H9 (cell line): ENCODE results near the gene SLC24A3. TPM values are rescaled to one million over a fixed set of nuclear protein-coding genes. Genes with fewer than 3 reads are reported as not detected.

Experiments used
- DNase-seq: peaks from one replicate; pipeline ENCODE4 v3.0.0-alpha.2; 2017
- H2AFZ ChIP-seq: one replicate; pipeline ENCODE4 v1.6.1; 2013; ENCODE audit warnings: mild to moderate bottlenecking, low read length, control low read depth, moderate library complexity
- H2AK5ac ChIP-seq: 2 replicates; pipeline ENCODE4 v1.6.1; 2013; ENCODE audit warnings: low read length, control low read depth, mixed read lengths; ENCODE audit not compliant: insufficient read length
- H2BK120ac ChIP-seq: one replicate; pipeline ENCODE4 v1.6.1; 2013; ENCODE audit warnings: low read depth, mild to moderate bottlenecking, low read length, control low read depth, inconsistent platforms; ENCODE audit not compliant: poor library complexity, severe bottlenecking
- H2BK12ac ChIP-seq: 2 replicates; pipeline ENCODE4 v1.6.1; 2013; ENCODE audit warnings: low read length, control low read depth, mixed read lengths, low read depth; ENCODE audit not compliant: insufficient read length
- H2BK15ac ChIP-seq: 2 replicates; pipeline ENCODE4 v1.6.1; 2013; ENCODE audit warnings: low read depth, low read length, control low read depth
- H2BK20ac ChIP-seq: one replicate; pipeline ENCODE4 v1.6.1; 2013; ENCODE audit warnings: low read depth, mild to moderate bottlenecking, low read length, control low read depth, inconsistent platforms; ENCODE audit not compliant: poor library complexity, severe bottlenecking
- H2BK5ac ChIP-seq: 2 replicates; pipeline ENCODE4 v1.6.1; 2013; ENCODE audit warnings: low read length, control low read depth, mixed read lengths; ENCODE audit not compliant: insufficient read length
- H3K14ac ChIP-seq: 2 replicates; pipeline ENCODE4 v1.6.1; 2013; ENCODE audit warnings: low read length, control low read depth; ENCODE audit not compliant: insufficient read depth
- H3K18ac ChIP-seq: 2 replicates; pipeline ENCODE4 v1.6.1; 2013; ENCODE audit warnings: low read depth, mild to moderate bottlenecking, mixed read lengths, low read length, control low read depth; ENCODE audit not compliant: insufficient read length
- H3K23ac ChIP-seq: 2 replicates; pipeline ENCODE4 v1.6.1; 2013; ENCODE audit warnings: low read length, control low read depth, mixed read lengths, low read depth; ENCODE audit not compliant: insufficient read length
- H3K23me2 ChIP-seq: 2 replicates; pipeline ENCODE4 v1.6.1; 2013; ENCODE audit warnings: low read depth, mild to moderate bottlenecking, mixed read lengths, low read length, control low read depth; ENCODE audit not compliant: insufficient read length, poor library complexity, severe bottlenecking
- H3K27ac ChIP-seq: 2 replicates; pipeline ENCODE4 v1.5.1; 2013; ENCODE audit warnings: low read length, control low read depth, mixed read lengths, low read depth; ENCODE audit not compliant: insufficient read length
- H3K27me3 ChIP-seq: 2 replicates; pipeline ENCODE4 v1.6.1; 2013; ENCODE audit warnings: low read length, control low read depth, inconsistent platforms; ENCODE audit not compliant: insufficient read depth
- H3K4ac ChIP-seq: 2 replicates; pipeline ENCODE4 v1.6.1; 2013; ENCODE audit warnings: low read depth, mild to moderate bottlenecking, control low read depth, inconsistent platforms, low read length, moderate library complexity
- H3K4me1 ChIP-seq: 2 replicates; pipeline ENCODE4 v1.6.1; 2013; ENCODE audit warnings: low read length, control low read depth, inconsistent platforms; ENCODE audit not compliant: insufficient read depth
- H3K4me2 ChIP-seq: 2 replicates; pipeline ENCODE4 v1.6.1; 2013; ENCODE audit warnings: low read length, control low read depth, mixed read lengths; ENCODE audit not compliant: insufficient read length, insufficient read depth
- H3K56ac ChIP-seq: 2 replicates; pipeline ENCODE4 v1.6.1; 2013; ENCODE audit warnings: low read depth, mild to moderate bottlenecking, mixed read lengths, low read length, control low read depth; ENCODE audit not compliant: insufficient read length
- H3K79me1 ChIP-seq: 2 replicates; pipeline ENCODE4 v1.6.1; 2013; ENCODE audit warnings: low read depth, mild to moderate bottlenecking, moderate library complexity, low read length, control low read depth, inconsistent platforms; ENCODE audit not compliant: insufficient read depth, poor library complexity, severe bottlenecking
- H3K79me2 ChIP-seq: 2 replicates; pipeline ENCODE4 v1.6.1; 2013; ENCODE audit warnings: low read length, control low read depth, inconsistent platforms; ENCODE audit not compliant: insufficient read depth
- H3K9ac ChIP-seq: 2 replicates; pipeline ENCODE4 v1.6.1; 2013; ENCODE audit warnings: low read length, control low read depth, mixed read lengths; ENCODE audit not compliant: insufficient read length; ENCODE audit errors: extremely low read depth
- H3K9me3 ChIP-seq: one replicate; pipeline ENCODE4 v1.6.1; 2013; ENCODE audit warnings: low read depth, low read length, inconsistent platforms; ENCODE audit not compliant: control insufficient read depth
- H3T11ph ChIP-seq: one replicate; pipeline ENCODE4 v1.6.1; 2013; ENCODE audit warnings: mild to moderate bottlenecking, low read length, control low read depth, inconsistent platforms
- H4K20me1 ChIP-seq: one replicate; pipeline ENCODE4 v1.6.1; 2013; ENCODE audit not compliant: control insufficient read depth, insufficient read length, insufficient read depth
- H4K5ac ChIP-seq: 2 replicates; pipeline ENCODE4 v1.6.1; 2013; ENCODE audit warnings: low read depth, mild to moderate bottlenecking, mixed read lengths, low read length, control low read depth; ENCODE audit not compliant: insufficient read length
- H4K8ac ChIP-seq: replicated peaks from 2 replicates; pipeline ENCODE4 v1.6.1; 2013; ENCODE audit warnings: low read length, control low read depth, mixed read lengths, low read depth; ENCODE audit not compliant: insufficient read length
- H4K91ac ChIP-seq: 2 replicates; pipeline ENCODE4 v1.6.1; 2013; ENCODE audit warnings: low read depth, mild to moderate bottlenecking, moderate library complexity, mixed read lengths, low read length, control low read depth; ENCODE audit not compliant: insufficient read length
- H3K27ac Mint-ChIP-seq, 3 experiments: 2 replicates in 2 of 3; 3 replicates in 1 of 3; pipeline ENCODE4 v1.8.0; 2020 to 2021; ENCODE audit warnings: mixed read lengths in 3 of 3, mild to moderate bottlenecking in 1 of 3, moderate library complexity in 1 of 3
- H3K27me3 Mint-ChIP-seq: 2 replicates; pipeline ENCODE4 v1.8.0; 2021; ENCODE audit warnings: low read depth, mild to moderate bottlenecking, moderate library complexity, mixed read lengths
- H3K36me3 Mint-ChIP-seq, 3 experiments: 2 replicates in 2 of 3; 3 replicates in 1 of 3; pipeline ENCODE4 v1.8.0; 2020 to 2021; ENCODE audit warnings: low read depth in 3 of 3, mixed read lengths in 3 of 3; ENCODE audit not compliant: insufficient read depth in 1 of 3
- H3K4me1 Mint-ChIP-seq, 2 experiments: 2 replicates each; pipeline ENCODE4 v1.8.0; 2020; ENCODE audit warnings: mixed read lengths in 2 of 2
- H3K4me3 Mint-ChIP-seq, 2 experiments: 2 replicates in 1 of 2; 3 replicates in 1 of 2; pipeline ENCODE4 v1.8.0; 2020 to 2021; ENCODE audit warnings: mild to moderate bottlenecking in 2 of 2, mixed read lengths in 2 of 2, moderate library complexity in 1 of 2
- H3K9me3 Mint-ChIP-seq, 2 experiments: 2 replicates in 1 of 2; 3 replicates in 1 of 2; pipeline ENCODE4 v1.8.0; 2020; ENCODE audit warnings: mild to moderate bottlenecking in 2 of 2, mixed read lengths in 2 of 2, moderate library complexity in 1 of 2
- WGBS: extraction: QIAGEN DNeasy Blood & Tissue Kit; methylation state at CpG from one replicate; pipeline ENCODE4 v1.1.7; 2013; ENCODE audit warnings: missing lambda C conversion rate, low lambda C conversion rate, mixed read lengths; ENCODE audit not compliant: insufficient read length; ENCODE audit errors: extremely low coverage; 5-methylcytosine and 5-hydroxymethylcytosine counted together
- total RNA-seq: library from RNA; stranded (reverse); gene quantifications from 2 replicates; pipeline ENCODE4 v1.2.1, GENCODE V29; 2021
- TF ChIP-seq, protein P1 (sequence below): fragments of 200-600 bp; sonication (generic); conservative IDR thresholded peaks from 3 replicates; pipeline ENCODE4 v1.8.0; 2021; ENCODE audit warnings: antibody characterized with exemption, mild to moderate bottlenecking

Gene SLC24A3
- total RNA-seq, 1 experiment from 2014 or later: 0.83 TPM

GRCh38 chr20:19588241-19588640 is 375.8 kb downstream of the SLC24A3 start:
- H4K91ac ChIP-seq: no peak overlapping the region
- H3K27me3 Mint-ChIP-seq: peaks cover 6% of the 10 kb centered on the region

More at GRCh38 chr20:19588241-19588640, 375.8 kb downstream of the SLC24A3 start:
- Histone ChIP-seq H4K20me1 (no peaks in the 10 kb centered on the region), H2BK20ac (no peak overlapping the region), H3K23ac (no peak overlapping the region), H4K5ac (no peak overlapping the region), H3K18ac (no peak overlapping the region), H3K4me1 (peaks cover 2% of the 10 kb centered on the region; the same call in 1 of the 2 replicates), H2AK5ac (no peak overlapping the region), H3K14ac (no peak overlapping the region), H3K27me3 (no peaks in the 10 kb centered on the region), H3K23me2 (no peaks in the 10 kb centered on the region), H2BK15ac (no peak overlapping the region), H2BK5ac (no peak overlapping the region), H3K79me1 (no peaks in the 10 kb centered on the region), H3K27ac (no peak overlapping the region), H3K9me3 (no peaks in the 10 kb centered on the region), H3K4me2 (no peak overlapping the region), H3K56ac (no peak overlapping the region), H3K79me2 (no peaks in the 10 kb centered on the region), H4K8ac (no peak overlapping the region), H2BK12ac (no peak overlapping the region), H3T11ph (no peak overlapping the region), H3K9ac (no peak overlapping the region), H2AFZ (no peak overlapping the region), H2BK120ac (no peak overlapping the region), H3K4ac (no peak overlapping the region)
- Mint-ChIP-seq H3K4me1 (peaks cover 13 to 14% of the 10 kb centered on the region in 2 experiments), H3K9me3 (no peaks in the 10 kb centered on the region), H3K4me3 (no peak overlapping the region), H3K27ac (no peak overlapping the region), H3K36me3 (no peaks in the 10 kb centered on the region)
- WGBS: no CpG with 5 or more reads among the region's 4 CpGs
- TF ChIP-seq, protein P1, sequence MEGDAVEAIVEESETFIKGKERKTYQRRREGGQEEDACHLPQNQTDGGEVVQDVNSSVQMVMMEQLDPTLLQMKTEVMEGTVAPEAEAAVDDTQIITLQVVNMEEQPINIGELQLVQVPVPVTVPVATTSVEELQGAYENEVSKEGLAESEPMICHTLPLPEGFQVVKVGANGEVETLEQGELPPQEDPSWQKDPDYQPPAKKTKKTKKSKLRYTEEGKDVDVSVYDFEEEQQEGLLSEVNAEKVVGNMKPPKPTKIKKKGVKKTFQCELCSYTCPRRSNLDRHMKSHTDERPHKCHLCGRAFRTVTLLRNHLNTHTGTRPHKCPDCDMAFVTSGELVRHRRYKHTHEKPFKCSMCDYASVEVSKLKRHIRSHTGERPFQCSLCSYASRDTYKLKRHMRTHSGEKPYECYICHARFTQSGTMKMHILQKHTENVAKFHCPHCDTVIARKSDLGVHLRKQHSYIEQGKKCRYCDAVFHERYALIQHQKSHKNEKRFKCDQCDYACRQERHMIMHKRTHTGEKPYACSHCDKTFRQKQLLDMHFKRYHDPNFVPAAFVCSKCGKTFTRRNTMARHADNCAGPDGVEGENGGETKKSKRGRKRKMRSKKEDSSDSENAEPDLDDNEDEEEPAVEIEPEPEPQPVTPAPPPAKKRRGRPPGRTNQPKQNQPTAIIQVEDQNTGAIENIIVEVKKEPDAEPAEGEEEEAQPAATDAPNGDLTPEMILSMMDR: no peak
- DNase-seq: no peak
